ENCODE data around the gene MRGPRX2.

The MRGPRX2 gene

GRCh38 chr11:19073454-19074415 lies 13.2 kb upstream of the MRGPRX2 start:
- DNase-seq = no peak

- DNase-seq = no peak
Measured at GRCh38 chr11:19072464-19072863, 11.9 kb upstream of the MRGPRX2 start.

- DNase-seq = peak; percentile 33 to 73
Measured at GRCh38 chr11:19071255-19071654, 10.7 kb upstream of the MRGPRX2 start.

GRCh38 chr11:19059833-19060232 lies 684 bp downstream of the MRGPRX2 start:
- DNase-seq = no peak

GRCh38 chr11:19055905-19056304 lies 4.6 kb downstream of the MRGPRX2 start:
- no peak for DNase-seq

- DNase-seq = no peak
Measured at GRCh38 chr11:19055016-19055415, 5.5 kb downstream of the MRGPRX2 start.

- no peak for DNase-seq
Measured at GRCh38 chr11:19053909-19054308, 6.6 kb downstream of the MRGPRX2 start.

- no peak for DNase-seq
Measured at GRCh38 chr11:19050281-19050680, 10.2 kb downstream of the MRGPRX2 start.

- no peak for DNase-seq
Measured at GRCh38 chr11:19049351-19049750, 11.2 kb downstream of the MRGPRX2 start.

- no peak for DNase-seq
Measured at GRCh38 chr11:19040051-19040450, 20.5 kb downstream of the MRGPRX2 start.

GRCh38 chr11:19039409-19039808 lies 21.1 kb downstream of the MRGPRX2 start:
- DNase-seq = no peak

- DNase-seq = no peak
Measured at GRCh38 chr11:19032990-19033389, 27.5 kb downstream of the MRGPRX2 start.

GRCh38 chr11:19027829-19028595 lies 32.5 kb downstream of the MRGPRX2 start:
- DNase-seq = no peak

GRCh38 chr11:19026862-19027261 lies 33.7 kb downstream of the MRGPRX2 start:
- no peak for DNase-seq

GRCh38 chr11:19025481-19026406 lies 34.8 kb downstream of the MRGPRX2 start:
- no peak for DNase-seq

- DNase-seq = no peak
Measured at GRCh38 chr11:19020831-19021230, 39.7 kb downstream of the MRGPRX2 start.

- no peak for DNase-seq
Measured at GRCh38 chr11:19018901-19019300, 41.6 kb downstream of the MRGPRX2 start.

GRCh38 chr11:19013181-19013857 lies 47.2 kb downstream of the MRGPRX2 start:
- DNase-seq = no peak

- DNase-seq = no peak
Measured at GRCh38 chr11:19012636-19013035, 47.9 kb downstream of the MRGPRX2 start.

All from hippocampal formation (tissue), 2 donors.